Umbilical cord (tissue), 2 donors: Measurements from ENCODE around the gene FGFBP3. TPM values are rescaled to one million over a fixed set of nuclear protein-coding genes. Genes with fewer than 3 reads are reported as not detected.

Source experiments
- DNase-seq: peaks from one replicate; pipeline ENCODE4 v3.0.0-alpha.2; 2015; ENCODE audit warnings: low spot score
- total RNA-seq: library from RNA; depleted of rRNA; stranded (reverse); fragments of >200 nt; gene quantifications from one replicate; pipeline ENCODE4 v1.2.3, GENCODE V29; 2014; ENCODE audit warnings: low replicate concordance; ENCODE audit not compliant: insufficient read depth

FGFBP3 gene
- total RNA-seq, 1 donor from 2014 or later: 1.2 TPM

DNA sequence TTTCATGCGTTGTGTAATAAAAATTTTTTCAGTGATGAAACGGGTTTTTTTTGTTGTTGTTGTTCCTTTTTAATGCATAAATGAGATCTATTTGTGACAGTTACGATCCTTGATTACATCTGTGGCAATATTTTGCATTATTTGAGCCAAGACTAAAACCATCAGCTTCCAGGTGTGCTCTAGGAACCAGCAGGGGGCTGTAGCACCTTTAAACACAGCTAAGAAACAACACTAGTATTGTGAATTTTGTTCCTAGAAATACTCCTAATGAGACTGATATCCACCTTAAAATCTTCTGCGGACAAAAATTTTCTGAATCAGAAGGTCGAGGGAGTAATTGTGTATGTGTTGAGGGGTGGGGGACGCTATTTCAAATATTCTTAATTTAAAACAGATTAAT, 52.6 kb downstream of the FGFBP3 start:
- no peak for DNase-seq

Other genes starting within 250 kb of the FGFBP3 start
- 47.7 TPM for gene TNKS2, start 111.1 kb downstream of the FGFBP3 start, total RNA-seq
- 65.0 TPM for gene BTAF1, start 14.3 kb upstream of the FGFBP3 start, total RNA-seq